NCI-H2081 (cell line): Measurements from ENCODE around the gene AP2A2.
"Not testable (repeated sequence)": the region's sequence is repeated elsewhere in the genome, so short reads cannot be mapped to it uniquely, and the experiment has no call there.

ENCODE experiments used
- DNase-seq, 2 experiments: peaks; one replicate each; lab custom pipeline; 2025; lab: John Stamatoyannopoulos, UW

The AP2A2 gene

GRCh38 chr11:975376-975775 is 49.7 kb downstream of the AP2A2 start:
- DNase-seq = not testable (repeated sequence)

GRCh38 chr11:975827-976226 is 50.2 kb downstream of the AP2A2 start:
- DNase-seq = no peak

GRCh38 chr11:976431-977160 is 50.9 kb downstream of the AP2A2 start:
- DNase-seq = no peak

GRCh38 chr11:977830-978720 is 52.4 kb downstream of the AP2A2 start:
- DNase-seq = no peak

GRCh38 chr11:978781-979180 is 53.1 kb downstream of the AP2A2 start:
- DNase-seq = no peak

GRCh38 chr11:980438-981357 is 55.0 kb downstream of the AP2A2 start:
- no peak for DNase-seq

GRCh38 chr11:981764-982163 is 56.1 kb downstream of the AP2A2 start:
- no peak for DNase-seq

- DNase-seq = no peak
Measured at GRCh38 chr11:984546-984945, 58.9 kb downstream of the AP2A2 start.

GRCh38 chr11:985406-985805 is 59.7 kb downstream of the AP2A2 start:
- no peak for DNase-seq

- DNase-seq = no peak
Measured at GRCh38 chr11:985848-986247, 60.2 kb downstream of the AP2A2 start.

GRCh38 chr11:986270-986951 is 60.7 kb downstream of the AP2A2 start:
- no peak for DNase-seq

GRCh38 chr11:986952-987305 is 61.3 kb downstream of the AP2A2 start:
- no peak for DNase-seq

GRCh38 chr11:987671-988070 is 62.0 kb downstream of the AP2A2 start:
- DNase-seq = no peak

GRCh38 chr11:990101-990500 is 64.4 kb downstream of the AP2A2 start:
- DNase-seq = no peak

- no peak for DNase-seq
Measured at GRCh38 chr11:991034-991433, 65.4 kb downstream of the AP2A2 start.

GRCh38 chr11:991711-992307 is 66.1 kb downstream of the AP2A2 start:
- DNase-seq = no peak

GRCh38 chr11:992577-992976 is 66.9 kb downstream of the AP2A2 start:
- no peak for DNase-seq

- DNase-seq = no peak
Measured at GRCh38 chr11:993632-994167, 68.0 kb downstream of the AP2A2 start.

- DNase-seq = no peak
Measured at GRCh38 chr11:995044-995751, 69.5 kb downstream of the AP2A2 start.

GRCh38 chr11:995752-996420 is 70.2 kb downstream of the AP2A2 start:
- DNase-seq = peak; percentile 30 to 40
